ENCODE results near the gene RAPGEF1. TPM values are rescaled to one million over a fixed set of nuclear protein-coding genes. Genes with fewer than 3 reads are reported as not detected.
A peak's percentile ranks its signal among the peaks of the same experiment; 100 is the strongest.

Gene RAPGEF1
- total and polyA plus RNA-seq, 8 donors: 17.1 to 62.6 (median 44.8) TPM

GRCh38 chr9:131557855-131558548 lies 181.9 kb downstream of the RAPGEF1 start:
- H3K27ac ChIP-seq: no peak overlapping the region
- H3K4me3 ChIP-seq: no peak overlapping the region
- FAIRE-seq (no peak), DNase-seq (no peak), ATAC-seq (no peak)
- no peaks in the 10 kb centered on the region for H3K4me1 ChIP-seq
- H3K36me3 ChIP-seq: no peaks in the 10 kb centered on the region
- no peak for TF ChIP-seq CTCF (IDR thresholded peaks at IDR 0.05)
- WGBS, 2 donors: 96 to 97% methylated on average over 25 of the region's 25 CpGs
- no peaks in the 10 kb centered on the region for H3K9me3 ChIP-seq
- intact Hi-C loops (cut with DNase I): no loop called here
- no peaks in the 10 kb centered on the region for H3K27me3 ChIP-seq

- no peak overlapping the region for H3K27ac ChIP-seq
- intact Hi-C loops (cut with DNase I): no loop called here
- H3K27me3 ChIP-seq: no peaks in the 10 kb centered on the region
- H3K36me3 ChIP-seq: no peaks in the 10 kb centered on the region
- WGBS, 2 donors: 89 to 95% methylated on average over 15 of the region's 15 CpGs
- H3K4me1 ChIP-seq: no peaks in the 10 kb centered on the region
- FAIRE-seq (no peak), DNase-seq (peak in 1 of 6 donors; percentile 67), ATAC-seq (no peak)
- H3K4me3 ChIP-seq: no peak overlapping the region
- TF ChIP-seq CTCF (IDR thresholded peaks at IDR 0.05): no peak
- H3K9me3 ChIP-seq: no peaks in the 10 kb centered on the region
Observed at GRCh38 chr9:131555841-131556673, 183.8 kb downstream of the RAPGEF1 start.

- Histone ChIP-seq H3K36me3 (no peaks in the 10 kb centered on the region), H3K27me3 (no peaks in the 10 kb centered on the region), H3K4me3 (no peak overlapping the region), H3K27ac (no peak overlapping the region), H3K9me3 (no peaks in the 10 kb centered on the region), H3K4me1 (no peaks in the 10 kb centered on the region)
- TF ChIP-seq CTCF (IDR thresholded peaks at IDR 0.05): no peak
- FAIRE-seq (no peak), DNase-seq (no peak), ATAC-seq (no peak)
- WGBS, 2 donors: 77 to 84% methylated on average over 28 to 54 of the region's 54 CpGs
- intact Hi-C loops (cut with DNase I): no loop called here
Observed at GRCh38 chr9:131554843-131555351, 185.0 kb downstream of the RAPGEF1 start.

GRCh38 chr9:131554087-131554842 lies 185.6 kb downstream of the RAPGEF1 start:
- H3K36me3 ChIP-seq: no peaks in the 10 kb centered on the region
- H3K4me3 ChIP-seq: no peak overlapping the region
- H3K27ac ChIP-seq: no peak overlapping the region
- ATAC-seq: no peak
- H3K4me1 ChIP-seq: no peaks in the 10 kb centered on the region
- 76 to 77% methylated on average over 38 to 60 of the region's 60 CpGs for WGBS, 2 donors
- FAIRE-seq: no peak
- no peaks in the 10 kb centered on the region for H3K27me3 ChIP-seq
- TF ChIP-seq CTCF (IDR thresholded peaks at IDR 0.05): no peak
- no peak for DNase-seq
- no peaks in the 10 kb centered on the region for H3K9me3 ChIP-seq
- intact Hi-C loops (cut with DNase I): no loop called here
